Measurements from ENCODE around the gene TULP4. TPM values are rescaled to one million over a fixed set of nuclear protein-coding genes. Genes with fewer than 3 reads are reported as not detected.

The TULP4 gene
- total RNA-seq, 1 experiment from 2014 or later: 126 TPM

- Histone ChIP-seq H3K36me3 (ENCODE audit: control insufficient read depth, insufficient read depth, low read length) (no peaks in the 10 kb centered on the region), H3K4me1 (peaks cover 35% of the 10 kb centered on the region), H3K27me3 (replicated peaks; ENCODE audit: control insufficient read depth, insufficient read depth, low read length) (no peaks in the 10 kb centered on the region), H3K9me3 (no peaks in the 10 kb centered on the region), H3K4me3 (ENCODE audit: low read depth, low read length) (no peak overlapping the region)
- Mint-ChIP-seq H3K27me3 (ENCODE audit: insufficient read depth, unreplicated experiment) (no peaks in the 10 kb centered on the region), H3K4me3 (ENCODE audit: unreplicated experiment) (no peak overlapping the region), H3K36me3 (ENCODE audit: insufficient read depth, unreplicated experiment) (peaks cover 70% of the 10 kb centered on the region), H3K9me3 (ENCODE audit: unreplicated experiment) (no peaks in the 10 kb centered on the region), H3K4me1 (ENCODE audit: low read depth, unreplicated experiment) (peaks cover 41% of the 10 kb centered on the region), H3K27ac (ENCODE audit: unreplicated experiment) (no peak overlapping the region)
- no peak for TF ChIP-seq CTCF (IDR thresholded peaks at IDR 0.05; ENCODE audit: insufficient read depth in 1 of 2, low read depth in 1 of 2, low read length in 1 of 2, severe bottlenecking in 1 of 2, unreplicated experiment in 1 of 2)
- ChIA-PET CTCF (no interaction called here), POLR2A (no interaction called here)
- intact Hi-C loops (cut with micrococcal nuclease; ENCODE audit: unreplicated experiment): no loop called here
- no TSS peak for BruUV-seq (replicated peaks)
- no peak for DNase-seq
These were observed 149.7 kb downstream of the TULP4 start for GRCh38 chr6:158461954-158462353.

- no peak overlapping the region for H3K4me3 Mint-ChIP-seq (ENCODE audit: unreplicated experiment)
- no peak overlapping the region for H3K4me3 ChIP-seq (ENCODE audit: low read depth, low read length)
- POLR2A ChIA-PET: no interaction called here
These were observed 152.2 kb downstream of the TULP4 start for GRCh38 chr6:158464483-158464882.

GRCh38 chr6:158465257-158465656, 153.0 kb downstream of the TULP4 start:
- no peaks in the 10 kb centered on the region for H3K27me3 Mint-ChIP-seq (ENCODE audit: insufficient read depth, unreplicated experiment)
- ChIA-PET POLR2A (no interaction called here), CTCF (no interaction called here)
- H3K4me1 Mint-ChIP-seq (ENCODE audit: low read depth, unreplicated experiment): peaks cover 42% of the 10 kb centered on the region
- peaks cover 15% of the 10 kb centered on the region for H3K9me3 Mint-ChIP-seq (ENCODE audit: unreplicated experiment)
- TF ChIP-seq CTCF (IDR thresholded peaks at IDR 0.05; ENCODE audit: insufficient read depth in 1 of 2, low read depth in 1 of 2, low read length in 1 of 2, severe bottlenecking in 1 of 2, unreplicated experiment in 1 of 2): no peak
- H3K27me3 ChIP-seq (replicated peaks; ENCODE audit: control insufficient read depth, insufficient read depth, low read length): no peaks in the 10 kb centered on the region
- intact Hi-C loops (cut with micrococcal nuclease; ENCODE audit: unreplicated experiment): no loop called here
- peaks cover 32% of the 10 kb centered on the region for H3K4me1 ChIP-seq
- no peak overlapping the region for H3K4me3 ChIP-seq (ENCODE audit: low read depth, low read length)
- peaks cover 69% of the 10 kb centered on the region for H3K36me3 Mint-ChIP-seq (ENCODE audit: insufficient read depth, unreplicated experiment)
- peak overlapping the region; percentile 21 for H3K27ac Mint-ChIP-seq (ENCODE audit: unreplicated experiment)
- BruUV-seq (replicated peaks): no TSS peak
- no peaks in the 10 kb centered on the region for H3K9me3 ChIP-seq
- no peaks in the 10 kb centered on the region for H3K36me3 ChIP-seq (ENCODE audit: control insufficient read depth, insufficient read depth, low read length)
- H3K4me3 Mint-ChIP-seq (ENCODE audit: unreplicated experiment): no peak overlapping the region
- no peak for DNase-seq

More at GRCh38 chr6:158464483-158464882, 152.2 kb downstream of the TULP4 start:
- Mint-ChIP-seq H3K27me3 (ENCODE audit: insufficient read depth, unreplicated experiment) (no peaks in the 10 kb centered on the region), H3K9me3 (ENCODE audit: unreplicated experiment) (peaks cover 10% of the 10 kb centered on the region), H3K4me1 (ENCODE audit: low read depth, unreplicated experiment) (peaks cover 41% of the 10 kb centered on the region), H3K27ac (ENCODE audit: unreplicated experiment) (no peak overlapping the region), H3K36me3 (ENCODE audit: insufficient read depth, unreplicated experiment) (peaks cover 68% of the 10 kb centered on the region)
- intact Hi-C loops (cut with micrococcal nuclease; ENCODE audit: unreplicated experiment): no loop called here
- no peak for DNase-seq
- no peak for TF ChIP-seq CTCF (IDR thresholded peaks at IDR 0.05; ENCODE audit: insufficient read depth in 1 of 2, low read depth in 1 of 2, low read length in 1 of 2, severe bottlenecking in 1 of 2, unreplicated experiment in 1 of 2)
- Histone ChIP-seq H3K4me1 (peaks cover 32% of the 10 kb centered on the region), H3K27me3 (replicated peaks; ENCODE audit: control insufficient read depth, insufficient read depth, low read length) (no peaks in the 10 kb centered on the region), H3K9me3 (no peaks in the 10 kb centered on the region), H3K36me3 (ENCODE audit: control insufficient read depth, insufficient read depth, low read length) (no peaks in the 10 kb centered on the region)
- BruUV-seq (replicated peaks): no TSS peak
- CTCF ChIA-PET: no interaction called here
